BLaER1 treated with 17β-estradiol and CSF1 and Interleukin-3, amounts not matched to agents 10 nM and 100 nM (cell line): ENCODE measurements around the gene DOCK1.

ENCODE experiments used
- H3K27ac ChIP-seq, 11 experiments: shearing (Covaris generic); formaldehyde crosslinking; 2 replicates each; pipeline ENCODE4 v1.8.1; 2022
- H3K27me3 ChIP-seq, 11 experiments: shearing (Covaris generic); formaldehyde crosslinking; 2 replicates each; pipeline ENCODE4 v1.8.1; 2022
- H3K36me3 ChIP-seq, 11 experiments: shearing (Covaris generic); formaldehyde crosslinking; 2 replicates each; pipeline ENCODE4 v1.8.1; 2022
- H3K4me1 ChIP-seq, 10 experiments: shearing (Covaris generic); formaldehyde crosslinking; 2 replicates each; pipeline ENCODE4 v1.8.1; 2022
- H3K4me2 ChIP-seq, 11 experiments: shearing (Covaris generic); formaldehyde crosslinking; 2 replicates each; pipeline ENCODE4 v1.8.1; 2022
- H3K4me3 ChIP-seq, 10 experiments: shearing (Covaris generic); formaldehyde crosslinking; 2 replicates each; pipeline ENCODE4 v1.8.1; 2022
- H3K9ac ChIP-seq, 11 experiments: shearing (Covaris generic); formaldehyde crosslinking; 2 replicates each; pipeline ENCODE4 v1.8.1; 2022
- H3K9me3 ChIP-seq, 11 experiments: shearing (Covaris generic); formaldehyde crosslinking; replicated peaks in 1 of 11; 2 replicates each; pipeline ENCODE4 v1.8.1; 2022
- H4K20me1 ChIP-seq, 11 experiments: shearing (Covaris generic); formaldehyde crosslinking; 2 replicates each; pipeline ENCODE4 v1.8.1; 2022
- Cebpa-rat ChIP-seq, 11 experiments: shearing (Covaris generic); IDR thresholded peaks; 2 replicates each; pipeline ENCODE4 v1.8.1; 2022

Gene DOCK1

GRCh38 chr10:127278001-127278400 lies 372.8 kb downstream of the DOCK1 start:
- no peaks in the 10 kb centered on the region for H3K27me3 ChIP-seq
- no peak for TF ChIP-seq Cebpa-rat (IDR thresholded peaks at IDR 0.05)
- H3K9ac ChIP-seq: no peak overlapping the region
- no peaks in the 10 kb centered on the region for H3K36me3 ChIP-seq
- no peak overlapping the region for H3K4me3 ChIP-seq
- H3K9me3 ChIP-seq: peaks cover 4 to 17% (median 11%) of the 10 kb centered on the region in 11 experiments; a peak in 20 of 22 replicates
- no peaks in the 10 kb centered on the region for H4K20me1 ChIP-seq
- H3K27ac ChIP-seq: no peak overlapping the region
- peaks cover 0 to 32% (median 24%) of the 10 kb centered on the region in 10 experiments; a peak in 17 of 20 replicates for H3K4me1 ChIP-seq
- peak overlapping the region in 8 of 11 experiments; percentile 1 to 49 (median 26); a peak in 10 of 22 replicates for H3K4me2 ChIP-seq

GRCh38 chr10:127279334-127279774 lies 374.1 kb downstream of the DOCK1 start:
- H3K4me1 ChIP-seq: peaks cover 0 to 32% (median 24%) of the 10 kb centered on the region in 10 experiments; a peak in 17 of 20 replicates
- no peak overlapping the region for H3K4me3 ChIP-seq
- no peaks in the 10 kb centered on the region for H4K20me1 ChIP-seq
- H3K9ac ChIP-seq: no peak overlapping the region
- H3K4me2 ChIP-seq: no peak overlapping the region
- no peaks in the 10 kb centered on the region for H3K27me3 ChIP-seq
- no peak overlapping the region for H3K27ac ChIP-seq
- no peaks in the 10 kb centered on the region for H3K36me3 ChIP-seq
- no peak for TF ChIP-seq Cebpa-rat (IDR thresholded peaks at IDR 0.05)
- peaks cover 0 to 9% (median 6%) of the 10 kb centered on the region in 11 experiments; a peak in 11 of 22 replicates for H3K9me3 ChIP-seq

GRCh38 chr10:127280446-127280845 lies 375.2 kb downstream of the DOCK1 start:
- Histone ChIP-seq H3K9me3 (peaks cover 0 to 9% (median 6%) of the 10 kb centered on the region in 11 experiments; a peak in 11 of 22 replicates), H3K9ac (no peak overlapping the region), H3K27me3 (no peaks in the 10 kb centered on the region), H3K4me2 (no peak overlapping the region), H3K27ac (no peak overlapping the region), H3K4me3 (no peak overlapping the region), H3K36me3 (no peaks in the 10 kb centered on the region), H3K4me1 (peaks cover 0 to 27% (median 22%) of the 10 kb centered on the region in 10 experiments; a peak in 17 of 20 replicates), H4K20me1 (no peaks in the 10 kb centered on the region)
- TF ChIP-seq Cebpa-rat (IDR thresholded peaks at IDR 0.05): no peak

GRCh38 chr10:127283017-127283416 lies 377.8 kb downstream of the DOCK1 start:
- Histone ChIP-seq H3K4me2 (no peak overlapping the region), H4K20me1 (no peaks in the 10 kb centered on the region), H3K9me3 (peaks cover 6 to 19% (median 14%) of the 10 kb centered on the region in 11 experiments), H3K27ac (no peak overlapping the region), H3K4me1 (peaks cover 0 to 10% (median 7%) of the 10 kb centered on the region in 10 experiments; a peak in 9 of 20 replicates), H3K9ac (no peak overlapping the region), H3K36me3 (0 out of 22 replicates have a peak, but pooled peaks cover 0 to 2% (median 0%) of the 10 kb centered on the region in 11 experiments), H3K4me3 (no peak overlapping the region), H3K27me3 (no peaks in the 10 kb centered on the region)
- TF ChIP-seq Cebpa-rat (IDR thresholded peaks at IDR 0.05): no peak

GRCh38 chr10:127283576-127283975 lies 378.3 kb downstream of the DOCK1 start:
- H3K9ac ChIP-seq: no peak overlapping the region
- no peak overlapping the region for H3K4me2 ChIP-seq
- peaks cover 0 to 5% (median 2%) of the 10 kb centered on the region in 10 experiments; a peak in 9 of 20 replicates for H3K4me1 ChIP-seq
- no peaks in the 10 kb centered on the region for H4K20me1 ChIP-seq
- TF ChIP-seq Cebpa-rat (IDR thresholded peaks at IDR 0.05): no peak
- peaks cover 12 to 24% (median 19%) of the 10 kb centered on the region in 11 experiments for H3K9me3 ChIP-seq
- H3K27me3 ChIP-seq: no peaks in the 10 kb centered on the region
- H3K27ac ChIP-seq: no peak overlapping the region
- no peak overlapping the region for H3K4me3 ChIP-seq
- 0 out of 22 replicates have a peak, but pooled peaks cover 0 to 3% (median 0%) of the 10 kb centered on the region in 11 experiments for H3K36me3 ChIP-seq

GRCh38 chr10:127290850-127291249 lies 385.6 kb downstream of the DOCK1 start:
- H3K27ac ChIP-seq: no peak overlapping the region
- H3K27me3 ChIP-seq: peaks cover 0 to 17% (median 0%) of the 10 kb centered on the region in 11 experiments; a peak in 5 of 22 replicates
- no peak overlapping the region for H3K4me3 ChIP-seq
- no peak overlapping the region for H3K9ac ChIP-seq
- peaks cover 12 to 23% (median 19%) of the 10 kb centered on the region in 10 experiments for H3K4me1 ChIP-seq
- no peak for TF ChIP-seq Cebpa-rat (IDR thresholded peaks at IDR 0.05)
- no peak overlapping the region for H3K4me2 ChIP-seq
- H3K9me3 ChIP-seq: peaks cover 17 to 31% (median 22%) of the 10 kb centered on the region in 11 experiments
- H4K20me1 ChIP-seq: peaks cover 0 to 6% (median 0%) of the 10 kb centered on the region in 11 experiments; a peak in 1 of 22 replicates
- H3K36me3 ChIP-seq: 0 out of 22 replicates have a peak, but pooled peaks cover 0 to 3% (median 0%) of the 10 kb centered on the region in 11 experiments

- no peak for TF ChIP-seq Cebpa-rat (IDR thresholded peaks at IDR 0.05)
- H3K4me3 ChIP-seq: no peak overlapping the region
- peaks cover 0 to 6% (median 0%) of the 10 kb centered on the region in 11 experiments; a peak in 1 of 22 replicates for H4K20me1 ChIP-seq
- no peak overlapping the region for H3K27ac ChIP-seq
- H3K36me3 ChIP-seq: 0 out of 22 replicates have a peak, but pooled peaks cover 0 to 3% (median 0%) of the 10 kb centered on the region in 11 experiments
- H3K27me3 ChIP-seq: peaks cover 0 to 17% (median 0%) of the 10 kb centered on the region in 11 experiments; a peak in 5 of 22 replicates
- H3K4me1 ChIP-seq: peaks cover 12 to 23% (median 19%) of the 10 kb centered on the region in 10 experiments
- H3K9ac ChIP-seq: no peak overlapping the region
- H3K4me2 ChIP-seq: no peak overlapping the region
- H3K9me3 ChIP-seq: peaks cover 17 to 31% (median 22%) of the 10 kb centered on the region in 11 experiments
These were observed 386.1 kb downstream of the DOCK1 start for GRCh38 chr10:127291329-127291728.

GRCh38 chr10:127292888-127293287 lies 387.7 kb downstream of the DOCK1 start:
- no peak for TF ChIP-seq Cebpa-rat (IDR thresholded peaks at IDR 0.05)
- Histone ChIP-seq H3K27ac (no peak overlapping the region), H3K9ac (no peak overlapping the region), H3K9me3 (peaks cover 10 to 23% (median 14%) of the 10 kb centered on the region in 11 experiments), H3K4me3 (no peak overlapping the region), H4K20me1 (peaks cover 0 to 6% (median 0%) of the 10 kb centered on the region in 11 experiments; a peak in 1 of 22 replicates), H3K27me3 (peaks cover 0 to 17% (median 0%) of the 10 kb centered on the region in 11 experiments; a peak in 6 of 22 replicates), H3K4me1 (peaks cover 12 to 23% (median 19%) of the 10 kb centered on the region in 10 experiments), H3K4me2 (peak overlapping the region; percentile 40 to 80 (median 71)), H3K36me3 (0 out of 22 replicates have a peak, but pooled peaks cover 0 to 2% (median 0%) of the 10 kb centered on the region in 11 experiments)

- Histone ChIP-seq H3K27ac (peak overlapping the region in 5 of 11 experiments; percentile 23 to 52 (median 35); a peak in 7 of 22 replicates), H3K9ac (no peak overlapping the region), H4K20me1 (peaks cover 0 to 6% (median 0%) of the 10 kb centered on the region in 11 experiments; a peak in 1 of 22 replicates), H3K9me3 (peaks cover 3 to 15% (median 9%) of the 10 kb centered on the region in 11 experiments; a peak in 15 of 22 replicates), H3K4me3 (no peak overlapping the region), H3K36me3 (no peaks in the 10 kb centered on the region), H3K27me3 (peaks cover 0 to 17% (median 0%) of the 10 kb centered on the region in 11 experiments; a peak in 6 of 22 replicates), H3K4me1 (peaks cover 12 to 23% (median 19%) of the 10 kb centered on the region in 10 experiments), H3K4me2 (peak overlapping the region; percentile 40 to 80 (median 71))
- TF ChIP-seq Cebpa-rat (IDR thresholded peaks at IDR 0.05): no peak
These were observed 388.4 kb downstream of the DOCK1 start for GRCh38 chr10:127293640-127294039.
